Right ventricle myocardium inferior (tissue), 1 donor: Measurements from ENCODE around the gene PLSCR2. TPM values are rescaled to one million over a fixed set of nuclear protein-coding genes. Genes with fewer than 3 reads are reported as not detected.
"Not testable (repeated sequence)": the region's sequence is repeated elsewhere in the genome, so short reads cannot be mapped to it uniquely, and the experiment has no call there.

Source experiments
- ATAC-seq: fragments of 200-7000 bp; cut with Tn5 transposase; one replicate; pipeline ENCODE4 v1.9.1; 2020; ENCODE audit warnings: mild to moderate bottlenecking, moderate library complexity
- DNase-seq: peaks from one replicate; pipeline ENCODE4 v3.0.0; 2021; ENCODE audit errors: missing footprints
- intact Hi-C: fragments of 100-400 bp; cut with DNase I; formaldehyde crosslinking; loops from one replicate; pipeline ENCODE4 v1.11.0; 2022
- total RNA-seq: library from RNA; stranded (reverse); fragmentation: NEBNext Ultra II Directional; extraction: Animal tissue kit (Norgen Biotek cat#: 25700); gene quantifications from one replicate; pipeline ENCODE4 v1.2.1, GENCODE V29; 2021
- donor health status: DM: no; HTN: yes; CAD: no; lungs with severe emphysema.

The PLSCR2 gene
- total RNA-seq, 1 donor from 2014 or later = not detected

DNA sequence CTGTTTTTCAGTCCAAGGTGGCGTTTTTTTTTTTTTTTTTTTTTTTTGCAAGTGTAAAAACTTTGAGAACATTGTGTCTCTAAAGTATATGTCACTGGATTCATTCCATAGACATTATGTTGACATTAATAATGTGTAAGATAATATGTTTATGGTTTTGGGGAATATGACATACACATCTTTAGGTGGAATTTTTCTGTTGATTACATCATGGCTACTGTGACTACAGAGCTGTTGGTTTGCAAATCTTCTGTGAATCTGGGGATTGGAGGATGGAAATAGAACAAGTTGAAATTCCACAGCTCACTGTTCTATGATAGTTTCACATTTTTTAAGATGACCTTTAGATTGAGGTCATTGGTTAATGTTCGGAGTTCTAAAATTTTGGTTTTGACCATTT is 24.4 kb upstream of the PLSCR2 start:
- intact Hi-C loops = no loop called here
- ATAC-seq (no peak), DNase-seq (no peak)

DNA sequence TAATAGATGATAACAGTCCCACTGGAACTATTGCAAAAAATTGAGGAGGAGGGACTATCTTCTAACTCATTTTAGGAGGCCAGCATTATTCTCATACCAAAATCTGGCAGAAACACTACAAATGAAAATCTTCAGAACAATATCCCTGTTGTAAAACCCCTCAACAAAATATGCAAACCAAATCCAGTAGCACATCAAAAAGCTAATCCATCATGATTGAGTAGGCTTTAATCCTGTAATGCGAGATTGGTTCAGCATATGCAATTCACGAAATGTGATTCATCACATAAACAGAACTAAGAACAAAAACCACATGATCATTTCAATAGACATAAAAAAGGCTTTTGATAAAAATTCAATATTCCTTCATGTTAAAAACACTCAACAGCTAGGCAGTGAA is 23.9 kb upstream of the PLSCR2 start:
- intact Hi-C loops = no loop called here
- ATAC-seq = no peak

DNA sequence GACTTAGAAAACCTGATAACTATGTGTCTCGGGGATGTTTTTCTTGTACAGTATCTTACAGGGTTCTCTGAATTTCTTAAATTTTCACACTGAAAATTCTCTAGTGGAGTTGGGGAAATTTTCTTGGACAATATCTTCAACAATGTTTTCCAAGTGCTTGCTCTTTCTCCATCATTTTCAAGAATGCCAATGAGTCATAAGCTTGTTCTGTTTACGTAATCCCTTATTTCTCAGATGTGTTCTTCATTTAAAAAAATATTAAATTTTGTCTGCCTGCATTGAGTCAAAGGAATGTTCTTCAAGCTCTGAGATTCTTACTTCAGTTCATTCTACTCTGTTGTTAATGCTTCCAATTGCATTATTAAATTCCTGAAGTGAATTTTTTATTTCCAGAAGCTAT is 21.9 kb upstream of the PLSCR2 start:
- ATAC-seq = no peak
- no peak for DNase-seq
- intact Hi-C loops = no loop called here

More for the DNA sequence above, 23.9 kb upstream of the PLSCR2 start:
- no peak for DNase-seq

- intact Hi-C loops = no loop called here
- ATAC-seq = no peak
- no peak for DNase-seq
These were observed 15.9 kb upstream of the PLSCR2 start for GRCh38 chr3:146485297-146485696.

DNA sequence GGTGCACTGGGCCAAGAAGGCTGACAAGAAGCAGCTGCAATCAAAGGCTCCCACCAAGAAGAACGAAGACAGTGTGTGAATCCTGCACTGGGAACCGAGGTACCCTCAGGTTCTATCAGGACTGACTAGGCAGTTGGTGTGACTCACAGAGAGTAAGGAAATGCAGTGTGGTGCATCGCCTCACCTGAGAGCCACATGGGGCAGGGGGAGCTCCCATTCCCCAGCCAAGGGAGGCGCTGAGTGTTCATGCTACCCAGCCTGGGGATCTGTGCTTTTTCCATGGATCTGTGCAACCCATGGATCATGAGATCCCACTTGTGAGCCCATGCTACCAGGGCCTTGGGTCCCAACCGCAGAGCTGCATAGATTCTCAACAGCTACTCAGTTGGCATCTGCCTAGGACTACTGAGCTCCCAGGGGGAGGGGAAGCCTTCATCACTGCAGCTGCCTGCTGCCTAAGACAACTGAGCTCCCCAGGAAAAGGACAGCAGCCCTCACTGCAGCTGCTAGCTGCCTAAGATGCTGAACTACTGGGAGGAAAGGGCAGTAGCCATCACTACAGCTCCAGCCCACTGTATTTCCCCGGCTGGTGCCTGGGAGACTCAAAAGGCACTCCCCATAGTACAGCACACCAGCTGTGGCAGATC is 6.9 kb upstream of the PLSCR2 start:
- intact Hi-C loops = no loop called here
- no peak for ATAC-seq
- no peak for DNase-seq

GRCh38 chr3:146474976-146475375 is 5.6 kb upstream of the PLSCR2 start:
- intact Hi-C loops, ATAC-seq, DNase-seq: not testable (repeated sequence)

- DNase-seq (no peak), ATAC-seq (no peak)
- intact Hi-C loops = no loop called here
These were observed 4.4 kb upstream of the PLSCR2 start for GRCh38 chr3:146473726-146474125.

DNA sequence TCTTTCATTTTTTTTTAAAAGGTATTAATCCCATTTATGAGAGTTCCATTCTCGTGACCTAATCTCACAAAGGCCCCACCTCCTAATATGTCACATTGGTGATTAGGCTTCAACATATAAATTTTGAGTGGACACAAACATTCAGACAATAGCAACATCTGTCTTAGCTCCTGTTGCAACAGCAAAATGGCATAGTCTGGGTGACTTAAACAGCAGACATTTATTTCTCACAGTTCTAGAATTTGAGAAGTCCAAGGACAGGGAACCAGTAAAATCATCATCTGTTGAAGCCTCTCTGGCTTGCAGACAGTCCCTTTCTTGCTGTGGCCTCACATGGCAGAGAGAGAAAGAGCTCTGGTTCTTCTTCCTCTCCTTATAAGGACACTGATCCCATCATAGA is 3.2 kb upstream of the PLSCR2 start:
- no peak for ATAC-seq
- DNase-seq = no peak

DNA sequence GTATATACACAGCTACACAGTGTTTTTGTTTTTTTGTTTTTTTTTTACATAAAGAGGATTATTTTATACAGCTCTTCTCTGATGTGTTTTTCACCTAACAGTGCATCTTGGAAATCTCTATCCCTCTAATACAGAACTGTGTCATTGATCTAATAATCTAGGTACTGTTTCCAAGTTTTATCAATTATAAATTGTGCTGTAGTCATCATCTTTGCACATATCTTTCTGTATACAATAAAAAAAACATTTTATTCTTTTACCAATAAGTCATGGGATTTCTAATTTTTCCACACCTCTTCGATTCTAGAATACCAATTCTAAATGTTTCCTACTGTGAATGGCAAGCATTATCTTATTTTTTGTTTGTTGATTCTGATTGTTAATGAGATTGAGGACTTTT is 1.7 kb upstream of the PLSCR2 start:
- ATAC-seq (no peak), DNase-seq (no peak)
- intact Hi-C loops = no loop called here

More for the DNA sequence above, 3.2 kb upstream of the PLSCR2 start:
- intact Hi-C loops = no loop called here

- intact Hi-C loops = no loop called here
- no peak for DNase-seq
- ATAC-seq = no peak
These were observed 1.1 kb upstream of the PLSCR2 start for GRCh38 chr3:146470425-146470990.

- no peak for DNase-seq
- ATAC-seq = peak; percentile 35
- intact Hi-C loops = no loop called here
These were observed 651 bp downstream of the PLSCR2 start for GRCh38 chr3:146468671-146469149.

GRCh38 chr3:146468234-146468633 is 1.1 kb downstream of the PLSCR2 start:
- no peak for DNase-seq
- intact Hi-C loops = no loop called here
- no peak for ATAC-seq

DNA sequence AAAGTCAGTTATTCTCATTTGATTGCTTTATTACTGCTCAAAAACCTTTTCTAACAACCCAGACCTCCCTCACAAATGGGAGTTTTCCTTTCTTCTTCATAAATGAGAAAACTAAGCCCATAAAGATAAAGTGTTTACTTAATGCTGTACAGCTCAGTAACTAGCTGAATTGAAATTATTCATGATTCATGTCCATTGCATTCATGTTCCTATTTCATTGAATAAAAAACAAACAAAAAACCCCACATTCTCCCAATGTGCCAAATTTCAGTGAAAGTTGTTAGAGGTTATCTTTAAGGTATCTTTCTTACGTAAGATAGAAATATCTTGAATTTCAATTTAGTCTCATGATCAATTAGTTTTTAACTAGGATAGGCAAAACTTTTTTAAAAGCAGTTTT is 2.8 kb downstream of the PLSCR2 start:
- DNase-seq = no peak
- ATAC-seq = no peak
- intact Hi-C loops = no loop called here

DNA sequence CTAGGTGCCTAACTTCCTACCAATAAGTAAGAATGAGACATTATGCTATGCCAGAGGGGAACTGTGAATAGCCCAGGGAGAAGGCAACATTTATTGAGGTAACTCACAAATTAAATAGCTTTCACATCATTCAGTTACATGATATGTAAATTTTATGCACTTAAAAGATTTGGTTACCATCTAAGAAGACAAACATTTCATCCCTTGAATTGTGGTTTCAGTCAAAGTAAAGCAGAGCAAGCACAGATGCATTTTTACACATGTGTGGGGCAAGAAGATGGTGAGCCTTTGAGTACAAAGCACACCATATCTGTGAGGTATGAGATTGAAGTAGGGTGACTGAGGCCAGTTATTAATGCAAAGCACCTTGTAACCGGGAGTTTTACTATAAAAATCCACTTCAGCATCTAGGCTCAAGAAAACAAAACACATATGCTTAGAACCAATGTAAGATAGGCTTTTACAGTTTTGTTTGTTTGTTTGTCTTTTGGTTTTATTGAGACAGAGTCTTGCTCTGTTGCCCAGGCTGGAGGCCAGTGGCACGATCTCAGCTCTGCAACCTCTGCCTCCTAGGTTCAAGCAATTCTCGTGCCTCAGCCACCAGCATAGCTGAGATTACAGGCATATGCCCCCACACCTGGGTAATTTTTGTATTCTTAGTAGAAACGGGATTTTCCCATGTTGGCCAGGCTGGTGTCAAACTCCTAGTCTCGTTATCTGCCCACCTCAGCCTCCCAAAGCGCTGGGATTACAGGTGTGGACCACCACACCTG is 3.5 kb downstream of the PLSCR2 start:
- ATAC-seq (no peak), DNase-seq (no peak)
- intact Hi-C loops = no loop called here

DNA sequence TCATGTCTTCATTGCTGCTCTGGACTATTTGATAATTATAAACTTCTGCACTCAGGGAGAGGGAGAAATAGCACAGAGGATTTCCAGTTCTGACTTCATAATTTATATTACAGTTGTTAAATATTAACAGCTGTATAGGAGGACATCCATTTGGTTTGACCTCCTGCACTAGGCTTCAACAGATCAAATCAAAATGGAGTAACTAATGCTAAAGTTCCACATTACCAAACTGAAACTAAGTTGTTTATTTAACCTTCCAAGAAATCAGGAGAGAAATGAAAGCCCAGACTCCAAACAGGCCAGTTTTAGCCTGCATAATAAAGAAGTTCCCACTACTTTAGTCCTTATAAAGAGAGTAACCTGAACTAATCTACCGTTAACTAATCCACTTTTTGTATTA is 4.6 kb downstream of the PLSCR2 start:
- intact Hi-C loops = no loop called here
- no peak for DNase-seq
- ATAC-seq = no peak

DNA sequence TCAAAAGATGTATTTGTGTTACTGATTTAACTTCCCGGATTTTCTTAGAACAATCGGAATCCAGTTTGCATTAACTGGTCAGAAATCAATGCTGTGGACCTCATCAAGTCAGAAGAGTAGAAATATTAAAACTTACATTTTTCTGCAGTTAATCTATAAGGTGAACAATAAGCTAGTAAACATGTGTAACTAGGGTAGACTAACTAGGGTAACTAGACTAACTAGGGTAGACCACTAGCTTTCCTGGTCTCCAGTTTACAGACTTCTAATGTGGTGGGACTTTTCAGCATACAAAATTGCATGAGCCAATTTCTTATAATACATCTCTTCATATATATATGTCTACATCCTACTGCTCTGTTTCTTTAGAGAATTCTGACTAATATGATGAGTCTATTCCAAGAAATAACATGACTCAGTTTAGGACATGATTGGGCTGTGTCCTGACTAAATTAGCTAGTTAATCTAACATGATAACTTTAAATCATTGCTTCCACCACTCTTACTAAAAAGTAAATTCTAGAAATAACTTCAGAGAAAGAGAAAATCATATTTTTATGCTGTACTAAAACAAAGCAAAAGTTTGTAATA is 5.3 kb downstream of the PLSCR2 start:
- intact Hi-C loops = no loop called here
- ATAC-seq (no peak), DNase-seq (no peak)

DNA sequence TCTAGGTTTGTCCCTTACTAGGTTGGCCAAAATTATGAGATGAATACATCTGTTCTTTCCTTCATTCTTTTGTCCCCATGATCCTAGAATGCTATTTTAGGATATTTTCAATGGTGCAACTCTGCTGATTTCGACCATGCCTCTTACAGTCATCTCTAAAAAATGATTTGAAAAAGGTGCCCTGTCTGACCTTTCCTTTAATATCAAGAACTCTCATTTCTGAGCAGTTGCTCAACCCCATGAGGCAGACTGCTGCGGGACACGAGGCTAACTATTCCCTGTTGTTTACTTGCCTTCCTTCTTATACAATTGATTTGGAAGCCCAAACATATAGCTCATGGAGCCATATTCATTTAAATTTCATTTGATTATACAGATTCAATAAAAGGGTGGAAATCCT is 14.6 kb downstream of the PLSCR2 start:
- no peak for DNase-seq
- intact Hi-C loops = no loop called here
- ATAC-seq = no peak

DNA sequence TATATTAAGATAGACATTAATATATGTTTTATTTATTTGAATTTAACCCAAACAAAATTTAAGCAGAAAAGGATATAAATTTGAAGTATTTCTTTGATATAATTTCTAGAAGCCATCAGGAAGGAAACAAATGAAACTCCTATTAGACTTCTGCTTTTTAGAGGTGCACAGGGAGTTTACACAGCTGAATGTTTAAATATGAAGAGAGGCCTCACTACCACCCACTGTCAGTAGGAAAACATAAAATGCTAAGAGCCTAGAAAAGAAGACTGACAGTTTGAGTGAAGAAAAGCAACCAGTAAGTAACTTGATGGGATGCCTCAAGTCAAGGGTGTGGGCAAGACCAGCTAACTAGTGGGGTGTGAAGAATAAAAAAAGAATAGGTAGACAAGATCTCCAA is 19.7 kb downstream of the PLSCR2 start:
- intact Hi-C loops = no loop called here
- no peak for DNase-seq
- ATAC-seq = no peak

GRCh38 chr3:146449076-146449475 is 20.3 kb downstream of the PLSCR2 start:
- DNase-seq = no peak
- intact Hi-C loops = no loop called here
- ATAC-seq = no peak

GRCh38 chr3:146446026-146446425 is 23.3 kb downstream of the PLSCR2 start:
- intact Hi-C loops = no loop called here
- DNase-seq (no peak), ATAC-seq (no peak)
